Activated CD8-positive, alpha-beta T cell treated with anti-CD3 and anti-CD28 coated beads for 36 hours (primary cell): Measurements from ENCODE around the gene TMEM270. TPM values are rescaled to one million over a fixed set of nuclear protein-coding genes. Genes with fewer than 3 reads are reported as not detected.
"Not testable (repeated sequence)": the region's sequence is repeated elsewhere in the genome, so short reads cannot be mapped to it uniquely, and the experiment has no call there.

Experiments
- ATAC-seq: fragments of 200-7000 bp; cut with Tn5 transposase; one replicate; pipeline ENCODE4 v1.10.0; 2021; ENCODE audit warnings: mild to moderate bottlenecking, moderate library complexity
- CTCF ChIA-PET: fragments of 350-600 bp; sonication (Branson Sonifier 250); formaldehyde crosslinking; loops from one replicate; lab custom pipeline; 2021; ENCODE audit warnings: antibody characterized with exemption; lab: Charles Lee
- POLR2A ChIA-PET: fragments of 350-600 bp; sonication (Branson Sonifier 250); formaldehyde crosslinking; loops from one replicate; lab custom pipeline; 2021; ENCODE audit warnings: antibody characterized with exemption; lab: Charles Lee
- DNase-seq: peaks from one replicate; pipeline ENCODE4 v3.0.0-alpha.2; 2020
- H3K27ac Mint-ChIP-seq: one replicate; pipeline ENCODE4 v1.8.0; 2021; ENCODE audit warnings: mild to moderate bottlenecking, mixed read lengths
- H3K27me3 Mint-ChIP-seq: one replicate; pipeline ENCODE4 v1.8.0; 2021; ENCODE audit warnings: mixed read lengths
- H3K36me3 Mint-ChIP-seq: one replicate; pipeline ENCODE4 v1.8.0; 2021; ENCODE audit warnings: low read depth, mixed read lengths
- H3K4me1 Mint-ChIP-seq: one replicate; pipeline ENCODE4 v1.8.0; 2021; ENCODE audit warnings: low read depth, mixed read lengths
- H3K4me3 Mint-ChIP-seq: one replicate; pipeline ENCODE4 v1.8.0; 2021; ENCODE audit warnings: mild to moderate bottlenecking, moderate library complexity, mixed read lengths
- H3K9me3 Mint-ChIP-seq: one replicate; pipeline ENCODE4 v1.8.0; 2021; ENCODE audit warnings: mixed read lengths
- intact Hi-C: fragments of 100-400 bp; cut with micrococcal nuclease; formaldehyde crosslinking; loops from one replicate; pipeline ENCODE4 v1.10.0; 2022
- total RNA-seq, 2 experiments: library from RNA; stranded (reverse); gene quantifications; one replicate each; pipeline ENCODE4 v1.2.3, GENCODE V29; 2021
- TF ChIP-seq, protein P1 (sequence below): fragments of 200-600 bp; IDR thresholded peaks from one replicate; pipeline ENCODE4 v1.8.0; 2022; ENCODE audit warnings: antibody characterized with exemption, mild to moderate bottlenecking

TMEM270 gene
- total RNA-seq, 2 experiments from 2014 or later: not detected

DNA sequence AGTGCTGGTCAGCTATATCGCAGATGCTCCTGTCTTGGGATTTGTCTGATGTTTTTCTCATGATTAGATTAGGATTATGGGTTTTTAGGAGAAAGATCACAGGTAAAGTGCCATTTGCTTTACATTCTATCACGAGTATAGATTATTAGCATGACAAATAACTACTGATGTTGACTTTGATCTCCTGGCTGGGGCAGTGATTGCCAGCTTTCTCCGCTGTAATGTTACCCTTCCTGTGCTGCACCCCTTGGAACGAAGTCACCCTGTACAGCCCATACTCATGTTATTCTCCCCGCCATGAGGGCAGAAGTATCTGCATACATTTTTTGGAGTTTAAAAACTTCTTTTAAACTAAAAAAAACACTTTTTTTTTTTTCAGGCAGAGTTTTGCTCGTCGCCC, 40.9 kb upstream of the TMEM270 start:
- ChIA-PET POLR2A (no interaction called here), CTCF (interaction anchor here (0.7 to 1.2 kb wide), 2 partner anchors 35 to 235 kb away, joined by 3 read pairs; no protein-coding TSS in a partner anchor)
- H3K36me3 Mint-ChIP-seq: no peaks in the 10 kb centered on the region
- H3K9me3 Mint-ChIP-seq: no peaks in the 10 kb centered on the region
- H3K27ac Mint-ChIP-seq: no peak overlapping the region
- TF ChIP-seq, protein P1, sequence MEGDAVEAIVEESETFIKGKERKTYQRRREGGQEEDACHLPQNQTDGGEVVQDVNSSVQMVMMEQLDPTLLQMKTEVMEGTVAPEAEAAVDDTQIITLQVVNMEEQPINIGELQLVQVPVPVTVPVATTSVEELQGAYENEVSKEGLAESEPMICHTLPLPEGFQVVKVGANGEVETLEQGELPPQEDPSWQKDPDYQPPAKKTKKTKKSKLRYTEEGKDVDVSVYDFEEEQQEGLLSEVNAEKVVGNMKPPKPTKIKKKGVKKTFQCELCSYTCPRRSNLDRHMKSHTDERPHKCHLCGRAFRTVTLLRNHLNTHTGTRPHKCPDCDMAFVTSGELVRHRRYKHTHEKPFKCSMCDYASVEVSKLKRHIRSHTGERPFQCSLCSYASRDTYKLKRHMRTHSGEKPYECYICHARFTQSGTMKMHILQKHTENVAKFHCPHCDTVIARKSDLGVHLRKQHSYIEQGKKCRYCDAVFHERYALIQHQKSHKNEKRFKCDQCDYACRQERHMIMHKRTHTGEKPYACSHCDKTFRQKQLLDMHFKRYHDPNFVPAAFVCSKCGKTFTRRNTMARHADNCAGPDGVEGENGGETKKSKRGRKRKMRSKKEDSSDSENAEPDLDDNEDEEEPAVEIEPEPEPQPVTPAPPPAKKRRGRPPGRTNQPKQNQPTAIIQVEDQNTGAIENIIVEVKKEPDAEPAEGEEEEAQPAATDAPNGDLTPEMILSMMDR: no peak
- intact Hi-C loops: no loop called here
- DNase-seq (no peak), ATAC-seq (no peak)
- H3K4me1 Mint-ChIP-seq: no peaks in the 10 kb centered on the region
- H3K4me3 Mint-ChIP-seq: no peak overlapping the region
- peaks cover 5% of the 10 kb centered on the region for H3K27me3 Mint-ChIP-seq

DNA sequence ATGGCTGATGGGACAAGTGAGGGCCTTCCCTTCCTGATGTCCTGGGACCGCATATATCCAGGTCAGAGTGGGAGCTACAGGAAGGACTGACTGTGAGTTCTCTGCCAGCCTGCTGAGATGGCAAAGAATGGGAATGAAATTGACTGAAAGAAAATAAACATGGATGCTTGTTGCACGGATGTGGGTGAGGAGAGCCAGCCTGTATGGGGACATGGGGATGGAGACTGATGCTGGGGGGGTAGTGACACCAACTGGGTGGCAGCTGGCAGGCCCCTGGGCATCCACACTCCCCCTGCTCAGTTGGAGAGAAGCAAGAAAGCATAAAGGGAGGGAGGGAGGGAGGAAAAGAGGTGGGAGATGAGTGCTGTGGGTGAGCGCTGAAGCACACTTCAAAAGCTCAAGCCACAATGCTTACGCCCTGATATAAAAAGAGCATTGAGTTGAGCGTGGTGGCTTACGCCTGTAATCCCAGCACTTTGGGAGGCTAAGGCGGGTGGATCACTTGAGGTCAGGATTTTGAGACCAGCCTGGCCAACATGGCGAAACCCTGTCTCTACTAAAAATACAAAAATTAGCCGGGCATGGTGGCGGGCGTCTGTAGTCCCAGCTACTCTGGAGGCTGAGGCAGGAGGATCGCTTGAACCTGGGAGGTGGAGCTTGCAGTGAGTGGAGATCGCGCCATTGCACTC, 39.2 kb upstream of the TMEM270 start:
- H3K27ac Mint-ChIP-seq, H3K4me3 Mint-ChIP-seq, ATAC-seq, H3K27me3 Mint-ChIP-seq, DNase-seq, intact Hi-C loops, H3K9me3 Mint-ChIP-seq, H3K4me1 Mint-ChIP-seq, H3K36me3 Mint-ChIP-seq, POLR2A ChIA-PET: not testable (repeated sequence)
- CTCF ChIA-PET: interaction anchor here (0.8 to 2.7 kb wide), 2 partner anchors 10 to 33 kb away, joined by 3 to 11 read pairs; no protein-coding TSS in a partner anchor

DNA sequence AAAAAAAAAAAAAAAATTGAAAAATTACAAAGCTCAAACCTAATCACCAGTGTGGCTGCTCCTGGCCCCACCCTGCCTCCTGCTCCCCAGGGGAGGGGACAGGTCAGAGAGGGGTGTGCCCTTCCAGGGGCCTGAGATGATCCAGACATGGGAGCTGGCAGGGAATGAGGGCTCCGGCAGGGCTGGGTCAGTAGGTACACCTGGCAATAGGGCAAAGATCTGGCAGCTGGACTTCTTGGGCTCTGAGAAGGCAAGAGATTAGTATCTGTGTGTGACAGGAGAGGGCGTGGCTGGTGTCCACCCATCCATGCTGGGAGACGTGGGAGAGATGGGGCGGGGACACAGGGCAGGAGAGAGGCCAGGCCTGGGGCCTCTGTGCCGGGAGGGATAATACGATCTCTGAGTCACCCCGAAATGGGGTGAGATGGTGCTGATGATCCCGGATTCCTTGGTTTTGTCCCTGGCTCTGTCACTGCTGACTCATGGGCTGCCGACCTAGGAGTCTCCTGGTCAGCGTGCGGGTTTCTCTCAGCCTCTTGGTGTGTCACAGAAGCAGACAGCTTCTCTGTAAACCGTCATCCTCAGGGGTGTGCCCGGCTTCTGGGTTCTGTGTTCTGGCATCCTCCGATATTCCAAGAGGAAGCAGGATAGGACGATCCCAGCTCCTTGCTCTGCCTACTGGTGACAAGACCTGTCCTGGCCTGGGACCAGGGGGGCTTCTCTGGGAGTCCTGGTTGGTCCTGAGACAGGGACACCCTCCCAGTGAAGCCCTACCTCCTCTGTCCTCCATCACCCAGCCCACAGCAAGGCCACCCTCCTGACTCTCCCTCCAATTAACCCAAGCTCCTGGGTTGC, 38.4 kb upstream of the TMEM270 start:
- no peaks in the 10 kb centered on the region for H3K36me3 Mint-ChIP-seq
- H3K4me3 Mint-ChIP-seq: no peak overlapping the region
- ChIA-PET CTCF (interaction anchor here (0.8 to 2.7 kb wide), 3 partner anchors 11 to 32 kb away, joined by 3 to 11 read pairs (median 7); no protein-coding TSS in a partner anchor), POLR2A (no interaction called here)
- intact Hi-C loops: no loop called here
- peaks cover 10% of the 10 kb centered on the region for H3K4me1 Mint-ChIP-seq
- no peak overlapping the region for H3K27ac Mint-ChIP-seq
- peaks cover 11% of the 10 kb centered on the region for H3K27me3 Mint-ChIP-seq
- ATAC-seq: no peak
- no peak for DNase-seq
- TF ChIP-seq, protein P1: no peak
- H3K9me3 Mint-ChIP-seq: no peaks in the 10 kb centered on the region

DNA sequence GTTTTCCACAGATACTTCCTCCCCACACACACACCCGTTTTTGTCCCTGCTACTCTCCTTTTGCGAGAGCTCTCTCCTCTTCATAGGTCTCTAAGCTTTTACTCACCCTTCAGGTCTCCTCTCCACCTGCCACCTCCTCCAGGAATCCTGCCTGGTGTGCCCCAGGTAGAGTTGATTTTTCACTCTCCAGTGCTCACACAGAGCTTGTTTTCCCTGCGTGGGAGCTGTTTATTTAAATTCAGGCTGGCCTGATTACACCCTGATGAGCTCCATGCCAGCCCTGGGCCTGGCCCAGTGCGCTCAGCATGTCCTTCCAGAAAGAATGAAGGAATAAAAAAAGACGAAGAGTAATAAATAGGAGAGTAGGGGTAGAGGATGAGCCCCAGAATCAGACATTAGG, 37.7 kb upstream of the TMEM270 start:
- intact Hi-C loops: no loop called here
- H3K9me3 Mint-ChIP-seq: no peaks in the 10 kb centered on the region
- peaks cover 12% of the 10 kb centered on the region for H3K27me3 Mint-ChIP-seq
- H3K36me3 Mint-ChIP-seq: no peaks in the 10 kb centered on the region
- no peak overlapping the region for H3K4me3 Mint-ChIP-seq
- POLR2A ChIA-PET: no interaction called here
- ATAC-seq (no peak), DNase-seq (no peak)
- TF ChIP-seq, protein P1: no peak
- CTCF ChIA-PET: interaction anchor here (2.0 to 2.7 kb wide), 2 partner anchors 11 to 32 kb away, joined by 7 to 11 read pairs; no protein-coding TSS in a partner anchor
- no peak overlapping the region for H3K27ac Mint-ChIP-seq
- peaks cover 16% of the 10 kb centered on the region for H3K4me1 Mint-ChIP-seq

DNA sequence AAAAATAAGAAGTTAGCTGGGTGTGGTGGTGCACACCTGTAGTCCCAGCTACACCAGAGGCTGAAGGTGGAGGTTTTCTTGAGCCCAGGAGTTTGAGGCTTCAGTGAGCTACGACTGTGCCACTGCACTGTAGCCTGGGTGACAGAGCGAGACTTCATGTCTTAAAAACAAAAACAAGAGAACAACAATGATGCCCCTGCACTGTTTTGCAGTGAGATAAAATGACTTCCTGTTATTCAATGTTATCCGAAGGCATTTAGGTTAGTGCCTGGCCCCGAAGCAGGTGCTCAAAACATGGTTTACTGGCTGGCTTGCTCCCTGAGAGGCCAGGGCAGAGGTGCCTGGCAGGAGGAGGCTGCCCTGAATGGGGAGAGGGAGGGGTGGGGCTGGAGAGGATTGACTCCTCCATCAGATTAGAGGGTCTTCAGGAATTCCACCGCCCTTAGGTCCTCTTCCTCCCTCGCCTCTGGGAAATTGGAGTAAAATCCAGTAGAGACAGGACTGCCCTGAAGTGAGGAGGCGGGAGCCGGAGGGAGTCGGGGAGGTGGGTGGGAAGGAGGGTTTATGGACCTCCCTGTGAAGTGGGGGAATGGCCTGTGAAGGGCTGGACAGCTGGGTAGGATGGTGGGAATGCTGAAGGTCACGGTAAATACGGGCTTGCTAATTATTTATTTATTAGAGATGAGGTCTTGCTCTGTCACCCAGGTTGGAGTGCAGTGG, 36.9 kb upstream of the TMEM270 start:
- peaks cover 13% of the 10 kb centered on the region for H3K27me3 Mint-ChIP-seq
- ChIA-PET CTCF (interaction anchor here (1.6 to 2.0 kb wide), 2 partner anchors 31 to 217 kb away, joined by 5 to 7 read pairs; no protein-coding TSS in a partner anchor), POLR2A (no interaction called here)
- intact Hi-C loops: no loop called here
- no peak overlapping the region for H3K4me3 Mint-ChIP-seq
- no peaks in the 10 kb centered on the region for H3K9me3 Mint-ChIP-seq
- DNase-seq (no peak), ATAC-seq (no peak)
- peaks cover 21% of the 10 kb centered on the region for H3K4me1 Mint-ChIP-seq
- TF ChIP-seq, protein P1: no peak
- no peaks in the 10 kb centered on the region for H3K36me3 Mint-ChIP-seq
- H3K27ac Mint-ChIP-seq: no peak overlapping the region
